Trophoblast cell (in vitro differentiated cells and primary cell): ENCODE measurements around the gene COL4A3.

Experiments used
- DNase-seq, 2 donors: peaks; one replicate each; pipeline ENCODE4 v3.0.0-alpha.2; 2016
- H2AFZ ChIP-seq: 2 replicates; pipeline ENCODE4 v1.6.1; 2013; ENCODE audit warnings: low read length, moderate library complexity, mild to moderate bottlenecking; ENCODE audit not compliant: insufficient read depth, poor library complexity
- H2AK5ac ChIP-seq: 2 replicates; pipeline ENCODE4 v1.6.1; 2013; ENCODE audit warnings: mild to moderate bottlenecking, low read length
- H2BK120ac ChIP-seq: 2 replicates; pipeline ENCODE4 v1.6.1; 2013; ENCODE audit warnings: low read length, mild to moderate bottlenecking, moderate library complexity; ENCODE audit not compliant: insufficient read depth, poor library complexity
- H2BK12ac ChIP-seq: 2 replicates; pipeline ENCODE4 v1.6.1; 2013; ENCODE audit warnings: mild to moderate bottlenecking, low read length, moderate library complexity
- H2BK5ac ChIP-seq: 2 replicates; pipeline ENCODE4 v1.6.1; 2013; ENCODE audit warnings: low read length, low read depth, moderate library complexity, mild to moderate bottlenecking; ENCODE audit not compliant: poor library complexity
- H3K14ac ChIP-seq: 2 replicates; pipeline ENCODE4 v1.6.1; 2013; ENCODE audit warnings: mild to moderate bottlenecking, low read length
- H3K18ac ChIP-seq: 2 replicates; pipeline ENCODE4 v1.6.1; 2013; ENCODE audit warnings: mild to moderate bottlenecking, low read length
- H3K23ac ChIP-seq: 2 replicates; pipeline ENCODE4 v1.6.1; 2013; ENCODE audit warnings: low read length
- H3K27ac ChIP-seq: 2 replicates; pipeline ENCODE4 v1.5.1; 2013; ENCODE audit warnings: low read depth, mild to moderate bottlenecking, inconsistent platforms, low read length, moderate library complexity
- H3K27me3 ChIP-seq: 2 replicates; pipeline ENCODE4 v1.6.1; 2013; ENCODE audit warnings: inconsistent platforms, mild to moderate bottlenecking, low read length, moderate library complexity; ENCODE audit not compliant: insufficient read depth
- H3K36me3 ChIP-seq, 2 experiments: 1 replicate in 1 of 2; 2 replicates in 1 of 2; pipeline ENCODE4 v1.6.1; 2013; ENCODE audit warnings: low read length in 2 of 2, mild to moderate bottlenecking in 2 of 2, moderate library complexity in 1 of 2; ENCODE audit not compliant: insufficient read depth in 2 of 2, control insufficient read depth in 1 of 2
- H3K4ac ChIP-seq: 2 replicates; pipeline ENCODE4 v1.6.1; 2013; ENCODE audit warnings: low read depth, mild to moderate bottlenecking, low read length, moderate library complexity
- H3K4me1 ChIP-seq, 2 experiments: 1 replicate in 1 of 2; 2 replicates in 1 of 2; pipeline ENCODE4 v1.6.1; 2013; ENCODE audit warnings: low read length in 2 of 2, mild to moderate bottlenecking in 2 of 2, moderate library complexity in 1 of 2; ENCODE audit not compliant: insufficient read depth in 2 of 2, control insufficient read depth in 1 of 2
- H3K4me2 ChIP-seq: 2 replicates; pipeline ENCODE4 v1.6.1; 2013; ENCODE audit warnings: inconsistent platforms, mild to moderate bottlenecking, low read length, moderate library complexity
- H3K4me3 ChIP-seq: 2 replicates; pipeline ENCODE4 v1.5.1; 2013; ENCODE audit warnings: mild to moderate bottlenecking, low read depth, low read length, inconsistent platforms
- H3K79me1 ChIP-seq: one replicate; pipeline ENCODE4 v1.6.1; 2013; ENCODE audit warnings: low read length
- H3K79me2 ChIP-seq: 2 replicates; pipeline ENCODE4 v1.6.1; 2013; ENCODE audit warnings: low read length, mild to moderate bottlenecking; ENCODE audit not compliant: control insufficient read depth, insufficient read depth, poor library complexity
- H3K9ac ChIP-seq: 2 replicates; pipeline ENCODE4 v1.6.1; 2013; ENCODE audit warnings: mild to moderate bottlenecking, low read length
- H3K9me3 ChIP-seq: 2 replicates; pipeline ENCODE4 v1.6.1; 2013; ENCODE audit warnings: low read depth, mild to moderate bottlenecking, control low read depth, inconsistent platforms, low read length; ENCODE audit not compliant: insufficient read depth
- H4K12ac ChIP-seq: 2 replicates; pipeline ENCODE4 v1.6.1; 2013; ENCODE audit warnings: low read depth, mild to moderate bottlenecking, low read length, moderate library complexity
- H4K8ac ChIP-seq: 2 replicates; pipeline ENCODE4 v1.6.1; 2013; ENCODE audit warnings: low read depth, mild to moderate bottlenecking, low read length, moderate library complexity
- H4K91ac ChIP-seq: one replicate; pipeline ENCODE4 v1.6.1; 2013; ENCODE audit warnings: low read depth, mild to moderate bottlenecking, low read length, moderate library complexity
- WGBS: extraction: QIAGEN DNeasy Blood & Tissue Kit; methylation state at CpG from one replicate; pipeline ENCODE4 v1.1.7; 2013; ENCODE audit warnings: missing lambda C conversion rate; ENCODE audit not compliant: insufficient read length, insufficient coverage; ENCODE audit errors: extremely low coverage; 5-methylcytosine and 5-hydroxymethylcytosine counted together

Gene COL4A3

GRCh38 chr2:227326783-227327182 is 162.4 kb downstream of the COL4A3 start:
- Histone ChIP-seq H3K4ac (peak overlapping the region; percentile 40), H2BK12ac (no peak overlapping the region), H3K27me3 (no peaks in the 10 kb centered on the region), H3K36me3 (no peaks in the 10 kb centered on the region), H3K79me2 (peaks cover 8% of the 10 kb centered on the region), H2AFZ (no peak overlapping the region), H4K91ac (no peak overlapping the region), H3K79me1 (peaks cover 6% of the 10 kb centered on the region), H2BK120ac (no peak overlapping the region), H4K12ac (no peak overlapping the region), H3K27ac (no peak overlapping the region), H4K8ac (no peak overlapping the region), H3K4me1 (no peaks in the 10 kb centered on the region), H2AK5ac (no peak overlapping the region), H3K4me3 (no peak overlapping the region), H3K4me2 (no peak overlapping the region), H3K9ac (no peak overlapping the region), H3K14ac (no peak overlapping the region), H2BK5ac (no peak overlapping the region), H3K9me3 (no peaks in the 10 kb centered on the region), H3K18ac (no peak overlapping the region), H3K23ac (no peak overlapping the region)
- no peak for DNase-seq
- WGBS, result no CpG with 5 or more reads among the region's 6 CpGs

- no CpG with 5 or more reads among the region's 1 CpG for WGBS
- Histone ChIP-seq H3K23ac (no peak overlapping the region), H3K27ac (no peak overlapping the region), H3K14ac (no peak overlapping the region), H3K36me3 (peaks cover 2 to 5% of the 10 kb centered on the region in 2 experiments), H3K9ac (no peak overlapping the region), H2BK12ac (no peak overlapping the region), H2AFZ (no peak overlapping the region), H4K91ac (no peak overlapping the region), H3K79me2 (no peaks in the 10 kb centered on the region), H2BK120ac (no peak overlapping the region), H4K12ac (no peak overlapping the region), H3K4me3 (no peak overlapping the region), H2BK5ac (no peak overlapping the region), H3K4me1 (no peaks in the 10 kb centered on the region), H2AK5ac (no peak overlapping the region), H3K79me1 (no peaks in the 10 kb centered on the region), H3K4ac (no peak overlapping the region), H3K4me2 (no peak overlapping the region), H4K8ac (no peak overlapping the region), H3K27me3 (no peaks in the 10 kb centered on the region), H3K9me3 (no peaks in the 10 kb centered on the region), H3K18ac (no peak overlapping the region)
- no peak for DNase-seq
These were observed 171.3 kb downstream of the COL4A3 start for GRCh38 chr2:227335713-227336112.

GRCh38 chr2:227337442-227337841 is 173.0 kb downstream of the COL4A3 start:
- DNase-seq, result no peak
- no peaks in the 10 kb centered on the region for H3K27me3 ChIP-seq
- H3K79me1 ChIP-seq, result no peaks in the 10 kb centered on the region
- no peak overlapping the region for H3K4me2 ChIP-seq
- no peak overlapping the region for H3K23ac ChIP-seq
- H3K18ac ChIP-seq, result no peak overlapping the region
- H2BK12ac ChIP-seq, result no peak overlapping the region
- no peak overlapping the region for H4K8ac ChIP-seq
- no peak overlapping the region for H2AK5ac ChIP-seq
- no peak overlapping the region for H3K4ac ChIP-seq
- no peak overlapping the region for H2AFZ ChIP-seq
- H2BK5ac ChIP-seq, result no peak overlapping the region
- no peaks in the 10 kb centered on the region for H3K4me1 ChIP-seq
- H2BK120ac ChIP-seq, result no peak overlapping the region
- H3K36me3 ChIP-seq, result peaks cover 2 to 5% of the 10 kb centered on the region in 2 experiments
- no CpG with 5 or more reads among the region's 2 CpGs for WGBS
- H3K79me2 ChIP-seq, result no peaks in the 10 kb centered on the region
- H3K9ac ChIP-seq, result no peak overlapping the region
- H3K9me3 ChIP-seq, result no peaks in the 10 kb centered on the region
- no peak overlapping the region for H3K4me3 ChIP-seq
- no peak overlapping the region for H4K12ac ChIP-seq
- no peak overlapping the region for H4K91ac ChIP-seq
- H3K14ac ChIP-seq, result no peak overlapping the region
- H3K27ac ChIP-seq, result no peak overlapping the region

GRCh38 chr2:227339098-227339599 is 174.7 kb downstream of the COL4A3 start:
- H4K8ac ChIP-seq, result no peak overlapping the region
- no peak overlapping the region for H3K9ac ChIP-seq
- H4K91ac ChIP-seq, result no peak overlapping the region
- no peak overlapping the region for H4K12ac ChIP-seq
- no peak overlapping the region for H3K4me2 ChIP-seq
- no peaks in the 10 kb centered on the region for H3K79me1 ChIP-seq
- H2AK5ac ChIP-seq, result no peak overlapping the region
- H3K4me3 ChIP-seq, result no peak overlapping the region
- no peak overlapping the region for H3K27ac ChIP-seq
- H3K27me3 ChIP-seq, result no peaks in the 10 kb centered on the region
- H3K18ac ChIP-seq, result no peak overlapping the region
- H3K14ac ChIP-seq, result no peak overlapping the region
- WGBS, result no CpG with 5 or more reads among the region's 2 CpGs
- no peak overlapping the region for H2AFZ ChIP-seq
- H3K4ac ChIP-seq, result no peak overlapping the region
- H2BK12ac ChIP-seq, result no peak overlapping the region
- H3K36me3 ChIP-seq, result peaks cover 2 to 5% of the 10 kb centered on the region in 2 experiments
- H3K79me2 ChIP-seq, result no peaks in the 10 kb centered on the region
- no peak overlapping the region for H3K23ac ChIP-seq
- DNase-seq, result no peak
- H2BK5ac ChIP-seq, result no peak overlapping the region
- no peaks in the 10 kb centered on the region for H3K9me3 ChIP-seq
- H2BK120ac ChIP-seq, result no peak overlapping the region
- no peaks in the 10 kb centered on the region for H3K4me1 ChIP-seq
